BJ (cell line): Measurements from ENCODE around the gene ITGA11. TPM values are rescaled to one million over a fixed set of nuclear protein-coding genes. Genes with fewer than 3 reads are reported as not detected.

Experiments
- CTCF ChIA-PET: fragments of 350-600 bp; formaldehyde crosslinking; extraction: SDS; loops from one replicate; lab custom pipeline; 2021; ENCODE audit warnings: antibody characterized with exemption, inconsistent platforms; lab: Yijun Ruan, JAX
- POLR2A ChIA-PET: fragments of 300-600 bp; sonication (Branson Sonifier 250); formaldehyde crosslinking; extraction: SDS; loops from one replicate; lab custom pipeline; 2021; ENCODE audit warnings: antibody characterized with exemption; lab: Charles Lee
- DNase-seq: peaks from one replicate; pipeline ENCODE4 v3.0.0-alpha.2; 2011; ENCODE audit warnings: low read depth
- H3K27me3 ChIP-seq: 2 replicates; pipeline ENCODE4 v1.6.0; 2011; ENCODE audit warnings: low read length; ENCODE audit not compliant: control insufficient read depth, insufficient read depth
- H3K36me3 ChIP-seq: 2 replicates; pipeline ENCODE4 v1.5.1; 2011; ENCODE audit warnings: low read length; ENCODE audit not compliant: control insufficient read depth, insufficient read depth
- H3K4me3 ChIP-seq: 2 replicates; pipeline ENCODE4 v1.5.1; 2011; ENCODE audit warnings: low read depth, mild to moderate bottlenecking, control low read depth, low read length
- CTCF ChIP-seq: IDR thresholded peaks from 2 replicates; pipeline ENCODE4 v1.5.1; 2011; ENCODE audit warnings: low read depth, mild to moderate bottlenecking, control low read depth, inconsistent platforms, low read length, moderate library complexity; ENCODE audit not compliant: insufficient read depth
- polyA plus RNA-seq: library from polyadenylated mRNA; depleted of rRNA; stranded (reverse); fragments of >200 nt; gene quantifications from 2 replicates; pipeline ENCODE4 v1.2.3, GENCODE V29; 2011

Gene ITGA11
- polyA plus RNA-seq, 1 experiment, result 72.7 TPM

GRCh38 chr15:68431037-68431791, 749 bp downstream of the ITGA11 start:
- no peak for DNase-seq
- TF ChIP-seq CTCF, result no peak
- peaks cover 25% of the 10 kb centered on the region for H3K27me3 ChIP-seq

GRCh38 chr15:68430471-68431036, 1.4 kb downstream of the ITGA11 start:
- ChIA-PET POLR2A (no interaction called here), CTCF (interaction anchor here (1.0 to 2.1 kb wide), 4 partner anchors 12 to 120 kb away, joined by 3 to 10 read pairs (median 6); no protein-coding TSS in a partner anchor)
- H3K4me3 ChIP-seq, result peak overlapping the region; percentile 57
- no peak; the same call in 1 of the 2 replicates for TF ChIP-seq CTCF
- no peaks in the 10 kb centered on the region for H3K36me3 ChIP-seq
- peaks cover 23% of the 10 kb centered on the region for H3K27me3 ChIP-seq
- no peak for DNase-seq

More at GRCh38 chr15:68431037-68431791, 749 bp downstream of the ITGA11 start:
- ChIA-PET POLR2A (no interaction called here), CTCF (interaction anchor here (0.5 to 2.1 kb wide), 6 partner anchors 11 to 119 kb away, joined by 3 to 10 read pairs (median 4); no protein-coding TSS in a partner anchor)
- no peaks in the 10 kb centered on the region for H3K36me3 ChIP-seq
- H3K4me3 ChIP-seq, result peak overlapping the region; percentile 57

GRCh38 chr15:68429691-68430470, 2.1 kb downstream of the ITGA11 start:
- no peaks in the 10 kb centered on the region for H3K36me3 ChIP-seq
- DNase-seq, result no peak
- ChIA-PET CTCF (interaction anchor here (0.6 to 2.1 kb wide), 6 partner anchors 12 to 124 kb away, joined by 3 to 10 read pairs (median 4); no protein-coding TSS in a partner anchor), POLR2A (no interaction called here)
- peaks cover 21% of the 10 kb centered on the region for H3K27me3 ChIP-seq
- TF ChIP-seq CTCF, result no peak
- H3K4me3 ChIP-seq, result no peak overlapping the region

GRCh38 chr15:68428431-68428940, 3.5 kb downstream of the ITGA11 start:
- ChIA-PET POLR2A (no interaction called here), CTCF (interaction anchor here (1.0 to 2.4 kb wide), 5 partner anchors 14 to 126 kb away, joined by 3 to 9 read pairs (median 4); no protein-coding TSS in a partner anchor)
- H3K36me3 ChIP-seq, result no peaks in the 10 kb centered on the region
- peaks cover 15% of the 10 kb centered on the region for H3K27me3 ChIP-seq
- no peak for TF ChIP-seq CTCF
- H3K4me3 ChIP-seq, result no peak overlapping the region
- DNase-seq, result no peak

GRCh38 chr15:68427963-68428362, 4.0 kb downstream of the ITGA11 start:
- H3K4me3 ChIP-seq, result no peak overlapping the region
- CTCF ChIA-PET, result interaction anchor here (0.9 to 2.4 kb wide), 5 partner anchors 15 to 123 kb away, joined by 3 to 9 read pairs (median 4); no protein-coding TSS in a partner anchor
- DNase-seq, result no peak
- peaks cover 15% of the 10 kb centered on the region for H3K27me3 ChIP-seq
- TF ChIP-seq CTCF, result no peak
- POLR2A ChIA-PET, result no interaction called here
- H3K36me3 ChIP-seq, result no peaks in the 10 kb centered on the region
